Inferior parietal cortex (tissue), 1 donor: Measurements from ENCODE around the gene TRIML2.
"Not testable (repeated sequence)": the region's sequence is repeated elsewhere in the genome, so short reads cannot be mapped to it uniquely, and the experiment has no call there.

Source experiments
- DNase-seq: peaks from one replicate; pipeline ENCODE4 v3.0.0-alpha.2; 2016; ENCODE audit errors: extremely low spot score

The TRIML2 gene

DNA sequence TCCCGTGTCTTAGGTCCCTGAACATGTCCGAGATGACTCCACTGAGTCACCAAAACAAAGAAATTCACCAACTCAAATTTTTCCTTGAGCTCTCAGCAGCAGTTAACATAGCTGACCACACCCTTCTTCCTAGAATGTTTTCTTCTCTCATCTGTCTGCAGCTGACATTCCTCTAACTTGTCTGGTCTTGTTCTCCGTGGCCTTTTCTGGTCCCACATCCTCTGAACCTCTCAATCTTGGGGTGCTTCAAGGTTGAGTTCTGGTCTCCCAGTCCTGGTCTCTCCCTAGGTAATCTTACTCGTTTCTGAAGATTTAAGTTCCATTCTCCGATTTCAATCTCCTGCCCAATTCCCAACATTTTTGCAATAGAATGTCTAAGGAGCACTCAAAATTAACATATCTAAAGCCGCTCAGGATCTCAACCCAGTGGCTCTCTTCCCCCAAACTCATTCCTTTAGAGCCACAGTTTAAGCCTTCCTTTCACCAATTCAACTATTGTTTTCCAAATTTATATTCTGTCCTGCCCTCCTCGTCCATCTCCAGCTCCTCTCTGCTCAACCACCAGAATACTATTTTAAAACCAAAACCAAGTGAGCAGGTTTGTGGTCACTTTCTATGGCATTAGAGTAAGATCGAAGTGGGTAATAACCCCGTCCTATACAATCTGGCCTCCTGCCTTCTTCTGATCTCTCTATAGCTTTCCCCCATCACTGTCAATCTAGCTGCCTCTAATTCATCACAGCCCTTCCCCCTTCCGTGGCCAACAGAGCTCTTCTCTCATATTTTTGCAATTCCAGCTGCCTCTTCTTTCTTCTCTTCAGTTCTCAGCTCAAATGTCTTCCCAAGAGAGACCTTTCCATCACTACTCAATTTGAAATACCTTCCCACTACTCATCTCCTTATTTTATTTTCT lies 1.2 kb downstream of the TRIML2 start:
- DNase-seq = no peak

DNA sequence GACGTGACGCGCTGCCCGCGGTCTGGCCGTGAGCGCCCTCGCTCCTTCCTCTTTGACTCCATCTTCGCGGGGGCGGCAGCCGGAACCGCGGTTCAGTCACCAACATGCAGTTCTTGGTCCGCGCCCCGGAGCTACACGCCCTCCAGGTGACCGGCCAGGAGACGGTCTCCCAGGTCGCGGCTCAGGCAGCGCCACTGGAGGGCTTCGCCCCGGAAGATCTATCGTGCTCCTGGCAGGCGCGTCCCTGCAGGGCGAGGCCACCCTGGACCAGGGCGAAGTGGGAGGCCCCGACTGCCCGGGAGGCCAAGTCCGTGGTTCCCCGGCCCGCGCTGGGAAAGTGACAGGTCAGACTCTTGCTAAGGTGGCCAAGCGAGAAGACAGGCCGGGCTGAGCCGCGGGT lies 2.9 kb downstream of the TRIML2 start:
- no peak for DNase-seq

DNA sequence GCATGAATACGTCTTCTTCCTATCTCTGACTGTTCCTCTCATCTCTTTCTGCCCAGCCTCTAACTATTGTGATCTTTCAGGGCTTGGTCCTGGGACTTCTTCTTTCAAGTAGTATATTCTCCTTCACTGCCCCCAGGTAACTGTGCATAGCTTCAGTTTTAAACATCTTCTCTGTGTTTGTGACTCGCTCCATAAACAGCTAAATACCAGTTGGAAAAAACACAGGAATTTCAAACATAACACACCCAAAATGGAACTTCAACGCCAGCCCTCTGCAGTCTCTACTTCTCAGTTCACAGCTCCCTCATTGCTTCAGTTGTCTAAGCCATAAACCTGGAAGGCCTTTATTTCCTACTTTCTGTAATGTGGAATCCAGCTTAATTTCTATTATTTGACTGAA lies 16.6 kb downstream of the TRIML2 start:
- no peak for DNase-seq

DNA sequence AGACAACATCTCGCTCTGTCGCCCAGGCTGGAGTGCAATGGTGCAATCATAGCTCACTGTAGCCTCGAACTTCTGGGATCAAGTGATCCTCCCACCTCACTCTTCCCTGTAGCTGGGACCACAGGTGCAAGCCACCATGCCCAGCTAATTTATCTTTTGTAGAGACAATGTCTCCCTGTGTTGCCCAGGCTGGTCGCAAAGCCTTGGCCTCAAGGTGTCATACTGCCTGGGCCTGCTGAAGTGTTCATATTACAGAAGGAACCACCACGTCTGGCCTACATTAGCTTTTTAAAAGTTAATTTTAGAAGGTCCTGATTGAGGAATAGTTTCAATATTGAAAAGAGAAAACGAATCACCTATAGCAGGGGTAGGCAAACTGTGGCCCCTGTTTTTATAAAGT lies 22.5 kb downstream of the TRIML2 start:
- no peak for DNase-seq

DNA sequence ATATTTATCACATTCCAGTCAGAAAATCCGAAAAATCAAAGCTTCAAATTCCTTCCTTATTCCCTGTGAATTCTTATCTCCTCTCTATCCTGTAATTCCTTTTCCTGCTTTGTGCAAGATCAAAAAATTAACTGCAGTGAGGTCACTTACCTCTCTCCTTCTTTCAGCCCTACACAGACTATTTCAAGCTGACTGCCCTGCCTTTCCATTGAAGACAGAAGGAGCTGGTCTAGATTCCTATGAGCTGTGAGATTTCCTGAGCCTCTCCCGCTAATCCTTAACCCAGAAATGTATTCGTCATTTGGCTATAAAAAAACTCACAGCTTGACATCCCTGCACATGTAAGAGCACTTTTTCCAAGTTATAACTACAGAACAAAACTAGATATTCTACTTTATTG lies 26.6 kb downstream of the TRIML2 start:
- DNase-seq = no peak

DNA sequence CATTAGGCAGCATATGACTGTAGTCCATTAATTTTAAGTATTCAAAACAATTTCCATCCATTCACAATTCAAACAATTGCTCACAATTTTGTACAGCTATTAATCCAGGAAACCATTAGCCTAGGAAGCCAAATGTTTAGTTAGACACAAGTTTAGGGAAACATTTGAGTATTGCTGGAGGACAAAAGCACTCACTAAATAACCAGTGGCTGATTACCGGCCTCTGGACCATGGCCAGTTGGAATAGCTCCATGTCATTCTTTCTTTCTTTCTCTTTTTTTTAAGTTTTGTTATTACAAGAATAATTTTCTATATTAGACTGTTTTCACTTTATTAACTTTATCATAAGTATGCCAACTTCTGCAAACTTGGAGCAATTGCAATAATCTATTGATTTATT lies 31.3 kb downstream of the TRIML2 start:
- no peak for DNase-seq

DNA sequence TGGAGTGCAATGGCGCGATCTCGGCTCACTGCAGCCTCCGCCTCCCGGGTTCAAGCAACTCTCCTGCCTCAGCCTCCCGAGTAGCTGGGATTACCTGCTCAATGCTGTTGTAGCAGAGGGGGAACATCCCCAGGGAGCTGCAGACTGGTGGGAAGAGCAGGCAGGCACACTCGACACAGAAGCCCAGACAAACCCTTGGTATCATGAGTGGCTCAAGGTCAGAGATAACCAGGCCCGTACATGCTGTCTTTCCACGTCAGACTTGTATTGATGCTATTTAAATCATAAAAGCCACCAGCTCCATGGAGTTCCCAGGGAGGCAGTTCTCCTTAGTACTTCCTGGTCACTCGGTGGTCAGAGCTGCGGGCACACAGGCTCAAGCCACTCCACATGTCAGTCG lies 33.2 kb downstream of the TRIML2 start:
- DNase-seq = no peak

DNA sequence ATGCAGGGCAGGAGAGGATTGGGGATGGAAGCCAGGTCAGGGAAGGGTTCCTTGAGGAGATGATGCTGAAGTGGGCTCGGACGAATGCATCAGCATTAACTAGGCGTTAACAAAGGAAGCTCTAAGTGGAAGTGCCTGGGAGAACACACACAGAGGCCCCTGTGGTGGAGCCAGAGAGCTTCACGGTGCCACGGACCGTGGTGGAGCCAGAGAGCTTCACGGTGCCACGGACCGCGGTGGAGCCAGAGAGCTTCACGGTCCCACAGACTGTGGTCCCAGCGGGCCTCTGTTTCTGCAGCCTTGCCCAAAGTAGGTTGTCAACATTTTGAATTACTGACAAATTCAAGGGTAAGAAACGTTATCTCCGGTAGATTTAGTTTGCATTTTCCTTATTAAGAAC lies 48.3 kb downstream of the TRIML2 start:
- no peak for DNase-seq

DNA sequence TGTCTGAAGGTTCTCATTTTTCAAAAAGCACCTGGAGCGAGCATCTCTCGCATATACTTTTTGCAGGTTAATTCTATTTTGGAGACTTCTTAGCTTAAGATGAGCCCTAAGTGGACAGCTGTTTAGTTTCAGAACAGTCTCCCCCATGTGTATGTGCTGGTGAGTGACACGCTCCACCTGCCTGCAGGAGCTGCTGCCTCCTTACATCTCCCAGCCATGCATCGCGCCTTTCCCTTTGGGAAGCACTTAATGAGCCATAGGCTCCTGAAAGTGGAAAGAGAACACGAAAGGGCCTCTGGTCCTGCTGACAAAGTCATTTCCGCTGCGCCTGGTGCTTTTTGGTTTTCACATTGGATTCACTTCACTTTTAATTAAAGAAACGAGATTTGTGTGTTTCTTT lies 56.1 kb downstream of the TRIML2 start:
- no peak for DNase-seq

DNA sequence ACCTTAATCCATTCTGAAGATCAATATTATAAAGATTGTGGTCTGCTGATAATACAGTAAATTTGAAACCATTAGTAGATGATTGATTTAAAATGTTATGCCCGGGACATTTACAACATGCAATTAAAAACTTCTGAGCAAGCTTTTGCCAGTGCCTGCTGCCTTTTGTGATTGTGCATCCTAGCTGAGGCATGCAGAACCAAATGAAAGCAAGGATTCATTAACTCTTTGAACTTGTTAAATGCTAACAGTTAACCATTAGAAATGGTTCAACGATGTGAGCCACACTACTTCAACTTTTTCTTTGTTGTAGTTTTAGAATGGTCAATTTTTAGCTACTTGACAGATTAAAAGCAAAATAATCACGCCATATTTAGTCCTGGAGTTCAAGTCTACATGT lies 62.7 kb downstream of the TRIML2 start:
- no peak for DNase-seq

DNA sequence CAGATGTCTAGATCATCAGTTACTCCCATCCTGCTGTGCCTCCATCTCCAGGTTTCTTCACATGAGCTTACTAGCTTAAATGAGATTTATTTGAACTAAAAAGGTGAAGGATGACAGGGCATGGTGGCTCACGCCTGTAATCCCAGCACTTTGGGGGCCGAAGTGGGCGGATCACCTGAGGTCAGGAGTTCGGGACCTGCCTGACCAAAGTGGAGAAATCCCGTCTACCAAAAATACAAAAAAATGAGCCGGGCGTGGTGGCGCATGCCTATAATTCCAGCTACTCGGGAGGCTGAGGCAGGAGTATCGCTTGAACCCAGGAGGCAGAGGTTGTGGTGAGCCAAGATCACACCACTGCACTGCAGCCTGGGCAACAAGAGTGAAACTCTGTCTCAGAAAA lies 63.9 kb downstream of the TRIML2 start:
- DNase-seq = not testable (repeated sequence)

DNA sequence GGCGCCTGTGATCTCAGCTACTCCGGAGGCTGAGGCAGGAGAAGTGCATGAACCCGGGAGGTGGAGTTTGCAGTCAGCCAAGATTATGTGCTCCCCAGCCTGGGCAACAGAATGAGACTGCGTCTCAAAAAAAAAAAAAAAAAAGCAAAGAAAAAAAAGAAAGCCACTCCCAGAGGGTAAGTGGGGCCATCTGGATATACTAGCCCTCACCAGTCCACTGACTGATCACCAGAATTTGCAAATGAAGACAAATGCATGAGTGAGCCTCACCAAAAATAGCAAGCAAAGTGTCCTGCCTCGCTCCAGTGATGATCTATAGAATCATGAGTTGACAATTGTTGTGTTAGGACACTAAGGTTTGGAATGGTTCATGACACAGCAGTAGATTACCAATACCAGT lies 66.2 kb downstream of the TRIML2 start:
- no peak for DNase-seq

DNA sequence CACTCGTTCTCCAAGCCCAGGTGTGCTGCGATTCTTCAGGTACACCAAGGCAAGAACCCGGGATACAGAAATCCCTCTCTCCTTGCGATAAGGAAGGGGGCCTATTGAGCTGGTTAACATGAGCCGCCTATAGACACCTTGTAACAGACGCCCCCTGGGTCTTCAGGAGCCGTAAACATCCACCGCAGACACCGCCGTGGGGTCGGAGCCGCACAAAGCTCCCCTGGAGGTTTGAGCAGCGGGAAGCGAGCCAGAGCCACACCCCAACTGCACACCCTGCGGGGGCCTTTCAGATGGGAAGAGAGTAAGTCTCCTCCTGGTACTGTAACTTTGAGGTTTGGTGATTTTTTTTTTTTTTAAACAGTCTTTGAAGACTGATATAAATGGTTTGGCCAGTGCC lies 67.2 kb downstream of the TRIML2 start:
- DNase-seq = no peak

DNA sequence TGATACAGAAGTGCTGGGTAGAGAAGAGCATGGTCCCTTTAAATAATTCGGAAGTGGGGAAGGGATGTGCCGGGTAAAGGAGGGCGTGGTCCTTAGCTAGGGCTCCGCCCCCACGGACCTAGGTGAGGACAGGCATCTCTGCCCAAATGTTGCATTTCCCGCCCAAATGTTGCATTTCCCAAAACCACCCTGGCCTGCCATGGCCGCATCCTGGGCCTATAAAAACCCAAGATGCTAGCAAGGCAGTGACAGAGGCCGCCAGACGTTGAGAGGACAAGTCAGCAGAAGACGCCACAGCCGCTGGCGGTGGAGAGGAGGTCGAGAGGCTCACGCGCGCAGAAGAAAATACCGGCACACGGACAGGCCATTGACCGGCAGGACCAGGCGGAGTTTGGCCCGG lies 67.7 kb downstream of the TRIML2 start:
- no peak for DNase-seq
